Measurements from ENCODE around the gene HUS1B. TPM values are rescaled to one million over a fixed set of nuclear protein-coding genes. Genes with fewer than 3 reads are reported as not detected.
A peak's percentile ranks its signal among the peaks of the same experiment; 100 is the strongest.

The HUS1B gene
- total and polyA plus RNA-seq, 2 of the 13 experiments (the other 11 are each of a cell fraction or from before 2014, with no cell fraction given) = 0.18 to 0.40 TPM

DNA sequence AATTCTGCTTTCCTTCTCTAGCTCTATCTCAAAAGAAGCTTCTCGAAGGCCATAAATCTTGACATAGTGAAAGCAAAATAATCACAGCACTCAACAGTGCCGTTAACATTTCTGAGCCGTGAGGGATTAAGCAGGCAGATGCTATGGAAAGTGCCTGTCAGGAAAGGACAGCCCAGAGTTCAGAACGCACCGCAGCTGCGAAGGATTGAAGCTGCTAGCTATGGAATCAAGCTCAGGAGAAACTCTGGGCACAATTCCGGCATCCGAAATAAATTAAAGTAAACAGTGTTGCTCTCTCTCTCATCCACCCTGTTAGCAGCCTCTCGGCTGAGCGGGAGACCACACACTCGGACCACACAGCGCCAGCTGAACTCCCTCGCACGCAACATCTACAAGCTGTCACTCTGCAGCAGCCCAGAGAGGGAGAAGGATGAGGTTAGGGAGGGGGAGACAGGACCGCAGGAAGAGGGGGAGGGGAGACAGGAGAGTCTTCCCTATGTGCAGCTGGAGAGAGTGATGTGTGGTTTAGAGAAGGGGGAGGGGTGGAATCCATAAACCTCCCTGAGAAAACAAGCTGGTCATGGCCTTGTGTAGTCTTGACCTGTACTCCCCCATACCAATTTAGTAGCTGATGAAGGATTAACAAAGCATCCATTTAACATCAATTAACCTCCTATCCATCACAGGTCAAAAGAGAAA, 27.0 kb upstream of the HUS1B start:
- peaks cover 25% of the 10 kb centered on the region for H3K79me2 ChIP-seq (ENCODE audit: insufficient read depth, low read length)
- in situ Hi-C loops (cut with HindIII; ENCODE audit: extremely low pct_ligation_motif_present, low pct_unique_long_range_greater_than_20kb) (no loop called here), intact Hi-C loops (cut with micrococcal nuclease; ENCODE audit: unreplicated experiment) (no loop called here)
- DNase-seq (ENCODE audit: low spot score) (no peak), ATAC-seq (no peak), FAIRE-seq (no peak)
- no peak overlapping the region for H3K4me3 ChIP-seq (replicated peaks in 1 of 3; ENCODE audit: insufficient read depth in 1 of 3, low read depth in 2 of 3, low read length in 3 of 3)
- H4K20me1 ChIP-seq (ENCODE audit: insufficient read depth, low read length) = no peaks in the 10 kb centered on the region
- ChIA-PET POLR2A (interaction anchor here (1.3 kb wide), 1 partner anchor 9 kb away, joined by 5 read pairs; the partner anchor contains the start of gene EXOC2), CTCF (ENCODE audit: low intra/inter-chr PET ratio, low total read pairs) (no interaction called here)
- WGBS (ENCODE audit: low lambda C conversion rate) = 91% methylated on average over 15 of the region's 15 CpGs
- no peak overlapping the region for H3K9ac ChIP-seq (ENCODE audit: insufficient read depth, low read depth, low read length)
- TF ChIP-seq ZFP36L2 (CRISPR knock-in tag; IDR thresholded peaks at IDR 0.05) = no peak
- TF ChIP-seq, protein P1, sequence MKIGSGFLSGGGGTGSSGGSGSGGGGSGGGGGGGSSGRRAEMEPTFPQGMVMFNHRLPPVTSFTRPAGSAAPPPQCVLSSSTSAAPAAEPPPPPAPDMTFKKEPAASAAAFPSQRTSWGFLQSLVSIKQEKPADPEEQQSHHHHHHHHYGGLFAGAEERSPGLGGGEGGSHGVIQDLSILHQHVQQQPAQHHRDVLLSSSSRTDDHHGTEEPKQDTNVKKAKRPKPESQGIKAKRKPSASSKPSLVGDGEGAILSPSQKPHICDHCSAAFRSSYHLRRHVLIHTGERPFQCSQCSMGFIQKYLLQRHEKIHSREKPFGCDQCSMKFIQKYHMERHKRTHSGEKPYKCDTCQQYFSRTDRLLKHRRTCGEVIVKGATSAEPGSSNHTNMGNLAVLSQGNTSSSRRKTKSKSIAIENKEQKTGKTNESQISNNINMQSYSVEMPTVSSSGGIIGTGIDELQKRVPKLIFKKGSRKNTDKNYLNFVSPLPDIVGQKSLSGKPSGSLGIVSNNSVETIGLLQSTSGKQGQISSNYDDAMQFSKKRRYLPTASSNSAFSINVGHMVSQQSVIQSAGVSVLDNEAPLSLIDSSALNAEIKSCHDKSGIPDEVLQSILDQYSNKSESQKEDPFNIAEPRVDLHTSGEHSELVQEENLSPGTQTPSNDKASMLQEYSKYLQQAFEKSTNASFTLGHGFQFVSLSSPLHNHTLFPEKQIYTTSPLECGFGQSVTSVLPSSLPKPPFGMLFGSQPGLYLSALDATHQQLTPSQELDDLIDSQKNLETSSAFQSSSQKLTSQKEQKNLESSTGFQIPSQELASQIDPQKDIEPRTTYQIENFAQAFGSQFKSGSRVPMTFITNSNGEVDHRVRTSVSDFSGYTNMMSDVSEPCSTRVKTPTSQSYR (CRISPR knock-in tag; IDR thresholded peaks at IDR 0.05; ENCODE audit: borderline replicate concordance) = peak; percentile 47; the same call in 1 of the 2 replicates
- no peaks in the 10 kb centered on the region for H3K27me3 ChIP-seq (ENCODE audit: control insufficient read depth in 1 of 2, insufficient read depth in 2 of 2, low read length in 2 of 2)
- H3K4me2 ChIP-seq (ENCODE audit: low read depth, low read length) = no peak overlapping the region
- no TSS peak for BruUV-seq (replicated peaks)
- no peaks in the 10 kb centered on the region for H3K9me3 ChIP-seq (ENCODE audit: low read length)
- H3K36me3 ChIP-seq (replicated peaks in 1 of 2; ENCODE audit: control insufficient read depth in 1 of 2, insufficient read depth in 2 of 2, low read length in 2 of 2) = no peaks in the 10 kb centered on the region; a peak in 1 of 5 replicates
- H3K4me1 ChIP-seq (ENCODE audit: insufficient read depth, low read length) = peaks cover 6% of the 10 kb centered on the region; the same call in 1 of the 2 replicates
- H2AFZ ChIP-seq (ENCODE audit: low read length) = no peak overlapping the region
- no peak overlapping the region for H3K27ac ChIP-seq (ENCODE audit: extremely low read length, insufficient read depth, low read length)

DNA sequence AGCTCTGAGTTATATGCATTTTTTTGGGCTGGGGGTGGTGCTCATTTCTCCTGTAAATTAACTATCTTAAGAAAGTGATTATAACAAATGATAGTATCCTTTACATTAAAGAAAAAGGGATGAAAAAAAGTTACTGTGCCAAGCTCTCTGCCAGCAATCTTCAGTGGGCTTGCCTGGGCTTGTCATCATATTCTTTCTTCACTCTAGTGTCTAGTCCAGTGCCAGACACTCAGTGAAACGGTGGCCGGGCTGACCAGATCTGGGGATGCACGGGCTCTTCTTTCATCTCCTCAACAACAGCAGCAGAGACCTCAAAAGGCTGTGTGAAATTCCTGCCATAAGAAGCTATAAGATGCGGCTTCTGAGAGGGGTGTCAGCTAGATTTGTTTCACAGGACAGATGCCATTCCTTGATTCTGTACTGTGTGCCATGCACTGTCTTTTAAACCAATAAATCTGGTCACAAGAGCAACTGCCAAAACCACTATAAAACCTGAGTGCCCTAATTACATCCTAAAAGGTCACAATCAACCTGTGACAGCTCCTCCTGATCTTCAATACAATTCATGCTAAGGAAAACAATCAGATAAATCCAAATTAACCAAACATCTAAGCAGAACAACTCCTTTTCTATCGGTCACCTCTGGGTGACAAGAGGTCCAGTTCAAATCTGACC, 23.9 kb upstream of the HUS1B start:
- H3K4me3 ChIP-seq (replicated peaks in 1 of 3; ENCODE audit: insufficient read depth in 1 of 3, low read depth in 2 of 3, low read length in 3 of 3) = no peak overlapping the region
- BruUV-seq (replicated peaks) = no TSS peak
- POLR2A ChIA-PET = no interaction called here
- intact Hi-C loops (cut with micrococcal nuclease; ENCODE audit: unreplicated experiment) (no loop called here), in situ Hi-C loops (cut with HindIII; ENCODE audit: extremely low pct_ligation_motif_present, low pct_unique_long_range_greater_than_20kb) (no loop called here)
- H3K9me3 ChIP-seq (ENCODE audit: low read length) = no peaks in the 10 kb centered on the region
- H3K36me3 ChIP-seq (replicated peaks in 1 of 2; ENCODE audit: control insufficient read depth in 1 of 2, insufficient read depth in 2 of 2, low read length in 2 of 2) = no peaks in the 10 kb centered on the region
- DNase-seq (ENCODE audit: low spot score) (no peak), FAIRE-seq (no peak), ATAC-seq (no peak)
- CTCF ChIA-PET (ENCODE audit: low intra/inter-chr PET ratio, low total read pairs) = no interaction called here
- no peak overlapping the region for H3K27ac ChIP-seq (ENCODE audit: extremely low read length, insufficient read depth, low read length)
- 94% methylated on average over 5 of the region's 5 CpGs for WGBS (ENCODE audit: low lambda C conversion rate)
- no peaks in the 10 kb centered on the region for H3K27me3 ChIP-seq (ENCODE audit: control insufficient read depth in 1 of 2, insufficient read depth in 2 of 2, low read length in 2 of 2)
- H2AFZ ChIP-seq (ENCODE audit: low read length) = no peak overlapping the region
- no peaks in the 10 kb centered on the region for H4K20me1 ChIP-seq (ENCODE audit: insufficient read depth, low read length)
- no peak overlapping the region for H3K9ac ChIP-seq (ENCODE audit: insufficient read depth, low read depth, low read length)
- TF ChIP-seq ZNF775 (CRISPR knock-in tag; IDR thresholded peaks at IDR 0.05; ENCODE audit: borderline replicate concordance) (no peak), ZNF784 (CRISPR knock-in tag; IDR thresholded peaks at IDR 0.05; ENCODE audit: borderline replicate concordance) (no peak), POLR2A (IDR thresholded peaks at IDR 0.05; ENCODE audit: insufficient read depth in 1 of 2, low read depth in 2 of 2, low read length in 2 of 2) (no peak), BRCA1 (CRISPR knock-in tag; IDR thresholded peaks at IDR 0.05) (no peak)
- H3K4me2 ChIP-seq (ENCODE audit: low read depth, low read length) = no peak overlapping the region
- no peaks in the 10 kb centered on the region for H3K4me1 ChIP-seq (ENCODE audit: insufficient read depth, low read length)
- H3K79me2 ChIP-seq (ENCODE audit: insufficient read depth, low read length) = peaks cover 25% of the 10 kb centered on the region
